GM23248 (cell line): Measurements from ENCODE around the gene DNPH1. TPM values are rescaled to one million over a fixed set of nuclear protein-coding genes. Genes with fewer than 3 reads are reported as not detected.

Experiments
- DNase-seq: peaks from one replicate; pipeline ENCODE4 v3.0.0-alpha.2; 2015
- H2AFZ ChIP-seq: fragments of 200-600 bp; sonication (generic); 2 replicates; pipeline ENCODE4 v1.6.1; 2016; ENCODE audit warnings: antibody characterized with exemption
- H3F3A ChIP-seq: fragments of 200-600 bp; sonication (generic); 2 replicates; pipeline ENCODE4 v1.6.1; 2016; ENCODE audit warnings: mild to moderate bottlenecking, antibody characterized with exemption, mixed run types; ENCODE audit not compliant: insufficient read depth
- H3K27ac ChIP-seq: fragments of 200-600 bp; sonication (generic); 2 replicates; pipeline ENCODE4 v1.5.1; 2016; ENCODE audit warnings: mild to moderate bottlenecking
- H3K27me3 ChIP-seq: fragments of 200-600 bp; sonication (generic); replicated peaks from 2 replicates; pipeline ENCODE4 v1.6.1; 2016; ENCODE audit warnings: mild to moderate bottlenecking; ENCODE audit not compliant: insufficient read depth
- H3K36me3 ChIP-seq: fragments of 200-600 bp; sonication (generic); 2 replicates; pipeline ENCODE4 v1.6.1; 2016; ENCODE audit warnings: low read depth, mild to moderate bottlenecking
- H3K4me1 ChIP-seq: fragments of 200-600 bp; sonication (generic); 2 replicates; pipeline ENCODE4 v1.6.1; 2016; ENCODE audit warnings: mild to moderate bottlenecking; ENCODE audit not compliant: insufficient read depth
- H3K4me2 ChIP-seq: fragments of 200-600 bp; sonication (generic); one replicate; pipeline ENCODE4 v1.6.1; 2016; ENCODE audit warnings: mild to moderate bottlenecking; ENCODE audit not compliant: unreplicated experiment
- H3K4me3 ChIP-seq: fragments of 200-600 bp; sonication (generic); 2 replicates; pipeline ENCODE4 v1.5.1; 2016; ENCODE audit warnings: mild to moderate bottlenecking
- H3K79me2 ChIP-seq: fragments of 200-600 bp; sonication (generic); 2 replicates; pipeline ENCODE4 v1.6.1; 2016; ENCODE audit warnings: mild to moderate bottlenecking; ENCODE audit not compliant: insufficient read depth
- H3K9ac ChIP-seq: fragments of 200-600 bp; sonication (generic); 2 replicates; pipeline ENCODE4 v1.6.1; 2016; ENCODE audit warnings: mild to moderate bottlenecking
- H3K9me2 ChIP-seq: fragments of 200-600 bp; sonication (generic); 2 replicates; pipeline ENCODE4 v1.6.1; 2016; ENCODE audit warnings: mixed run types, mild to moderate bottlenecking, moderate library complexity; ENCODE audit not compliant: insufficient read depth
- H3K9me3 ChIP-seq: fragments of 200-600 bp; sonication (generic); one replicate; pipeline ENCODE4 v1.6.1; 2017; ENCODE audit warnings: low read depth
- H4K20me1 ChIP-seq: fragments of 200-600 bp; sonication (generic); 2 replicates; pipeline ENCODE4 v1.6.0; 2016; ENCODE audit not compliant: insufficient read depth
- EZH2 ChIP-seq: fragments of 200-600 bp; sonication (generic); IDR thresholded peaks from 2 replicates; pipeline ENCODE4 v1.6.1; 2018; ENCODE audit warnings: antibody characterized with exemption, mild to moderate bottlenecking; ENCODE audit not compliant: insufficient read depth, poor library complexity, severe bottlenecking
- EZH2phosphoT487 ChIP-seq: fragments of 200-600 bp; sonication (generic); IDR thresholded peaks from 2 replicates; pipeline ENCODE4 v1.6.1; 2018; ENCODE audit warnings: antibody characterized with exemption, moderate library complexity, mild to moderate bottlenecking, low read depth; ENCODE audit not compliant: insufficient read depth
- WGBS, 2 experiments: methylation state at CpG; one replicate each; pipeline ENCODE4 v1.1.6; 2015 to 2017; ENCODE audit warnings: low lambda C conversion rate in 2 of 2, low coverage in 1 of 2; ENCODE audit errors: missing lambda C conversion rate in 2 of 2; 5-methylcytosine and 5-hydroxymethylcytosine counted together
- in situ Hi-C: fragments of 300-500 bp; cut with MboI; formaldehyde crosslinking; loops from 2 replicates; pipeline ENCODE4 v1.15.0; 2020
- polyA plus RNA-seq: library from polyadenylated mRNA; unstranded; fragments of >200 nt; fragmentation: Nextera tagmentation; extraction: Ambion mirVana; gene quantifications from 2 replicates; pipeline ENCODE4 v1.2.1, GENCODE V29; 2016
- total RNA-seq: library from RNA; depleted of rRNA; stranded (reverse); fragments of >200 nt; shearing (Covaris generic); gene quantifications from 2 replicates; pipeline ENCODE4 v1.2.3, GENCODE V29; 2014

The DNPH1 gene
- total and polyA plus RNA-seq, 2 experiments from 2014 or later: 93.6 to 94.8 TPM

GRCh38 chr6:43243664-43244321 lies 14.5 kb upstream of the DNPH1 start:
- no peaks in the 10 kb centered on the region for H3K9me3 ChIP-seq
- in situ Hi-C loops: no loop called here
- TF ChIP-seq EZH2 (peak; percentile 44), EZH2phosphoT487 (0 out of 2 replicates have a peak, but pooled peaks have one; percentile 45)
- H3K4me1 ChIP-seq: no peaks in the 10 kb centered on the region
- H3K27ac ChIP-seq: no peak overlapping the region
- H3K9ac ChIP-seq: no peak overlapping the region
- H4K20me1 ChIP-seq: no peaks in the 10 kb centered on the region
- no peak overlapping the region for H3K4me2 ChIP-seq
- no peaks in the 10 kb centered on the region for H3F3A ChIP-seq
- no peaks in the 10 kb centered on the region for H3K36me3 ChIP-seq
- no peaks in the 10 kb centered on the region for H3K79me2 ChIP-seq
- no peaks in the 10 kb centered on the region for H3K9me2 ChIP-seq
- H3K4me3 ChIP-seq: no peak overlapping the region
- WGBS, 2 experiments: 12 to 15% methylated on average over 4 to 29 of the region's 37 CpGs
- no peak for DNase-seq
- no peak overlapping the region for H2AFZ ChIP-seq
- H3K27me3 ChIP-seq: peaks cover 69% of the 10 kb centered on the region

DNA sequence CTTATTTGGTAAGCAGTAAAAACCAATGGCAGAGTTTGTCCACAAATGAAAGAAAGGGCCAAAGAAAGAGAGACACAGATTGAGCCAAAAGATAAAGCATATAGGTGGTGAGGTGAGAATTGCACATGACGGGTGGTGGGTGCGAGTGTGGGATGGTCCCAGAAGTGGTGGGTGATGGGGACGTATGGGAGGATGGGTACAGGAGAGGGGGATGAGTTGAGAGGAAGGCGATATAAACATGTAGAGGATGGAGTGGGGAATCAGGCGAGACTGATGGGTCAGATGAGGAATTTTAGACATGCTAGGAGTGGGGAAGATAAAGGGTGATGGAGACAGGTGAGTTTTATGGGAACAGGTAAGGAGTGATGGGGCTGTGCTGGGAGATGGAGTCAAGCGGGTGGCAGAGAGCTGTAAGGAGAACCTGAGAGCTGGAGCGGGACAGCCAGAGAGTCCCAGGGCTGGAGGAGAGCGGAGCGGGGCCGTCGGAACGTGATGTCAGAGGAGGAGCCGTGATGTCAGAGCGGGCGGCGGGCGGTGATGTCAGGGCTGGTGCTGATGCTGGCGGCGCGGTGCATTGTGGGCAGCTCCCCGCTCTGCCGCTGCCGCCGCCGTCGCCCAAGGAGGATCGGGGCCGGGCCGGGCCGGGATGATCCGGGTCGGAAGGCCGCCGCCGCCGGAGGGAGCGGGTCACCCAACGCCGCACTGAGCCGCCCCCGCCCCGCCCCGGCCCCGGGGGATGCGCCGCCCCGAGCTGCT lies 13.8 kb upstream of the DNPH1 start, which contains the start of gene TTBK1:
Gene TTBK1, plus strand, starts transcription at position 574 of the 756 bp plus-strand sequence. CDS start 3,180 bp downstream, outside the sequence.
- Histone ChIP-seq H3K9ac (no peak within 1 kb of the TSS), H3K27me3 (peaks cover 62% of the 10 kb centered on the region), H3K9me2 (no peaks in the 10 kb centered on the region), H3K79me2 (no peaks in the 10 kb centered on the region), H3K4me1 (no peaks in the 10 kb centered on the region), H3K9me3 (no peaks in the 10 kb centered on the region), H4K20me1 (no peaks in the 10 kb centered on the region), H3K27ac (no peak within 1 kb of the TSS), H3K4me2 (no peak within 1 kb of the TSS), H3K4me3 (no peak within 1 kb of the TSS), H2AFZ (no peak within 1 kb of the TSS), H3K36me3 (no peaks in the 10 kb centered on the region), H3F3A (no peaks in the 10 kb centered on the region)
- TF ChIP-seq EZH2: peak; percentile 49
- TF ChIP-seq EZH2phosphoT487: 0 out of 2 replicates have a peak, but pooled peaks have one; percentile 30
- 14 to 26% methylated on average over 16 to 32 of the region's 47 CpGs for WGBS, 2 experiments
- in situ Hi-C loops: no loop called here
- DNase-seq: peak; percentile 26

DNA sequence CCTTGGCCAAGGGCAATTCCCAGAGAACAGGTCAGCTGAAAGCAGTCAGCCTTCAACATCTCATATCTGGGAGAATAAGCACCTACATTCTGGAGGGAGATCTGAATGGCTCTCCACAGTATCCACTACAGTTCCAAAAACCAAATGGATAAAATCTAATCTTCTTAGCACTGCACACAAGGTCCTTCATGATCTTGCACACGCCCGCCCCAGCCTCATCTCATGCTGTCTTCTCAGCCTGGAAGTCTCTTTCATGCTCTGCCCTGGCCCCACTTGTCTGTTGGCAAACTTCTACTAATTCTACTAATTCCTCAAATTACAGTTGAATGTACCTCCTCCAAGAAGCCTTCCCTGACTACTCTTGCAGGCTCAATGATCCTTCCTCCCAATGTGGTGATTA lies 12.2 kb upstream of the DNPH1 start:
- H3K4me3 ChIP-seq: no peak overlapping the region
- H3K4me1 ChIP-seq: no peaks in the 10 kb centered on the region
- H3K27ac ChIP-seq: no peak overlapping the region
- 32 to 34% methylated on average over 2 of the region's 2 CpGs for WGBS, 2 experiments
- in situ Hi-C loops: no loop called here
- no peaks in the 10 kb centered on the region for H3K79me2 ChIP-seq
- no peaks in the 10 kb centered on the region for H3K9me2 ChIP-seq
- H3K4me2 ChIP-seq: no peak overlapping the region
- no peak overlapping the region for H2AFZ ChIP-seq
- H4K20me1 ChIP-seq: no peaks in the 10 kb centered on the region
- TF ChIP-seq EZH2phosphoT487 (no peak), EZH2 (no peak)
- H3K27me3 ChIP-seq: peaks cover 63% of the 10 kb centered on the region
- no peak for DNase-seq
- H3K9ac ChIP-seq: no peak overlapping the region
- no peaks in the 10 kb centered on the region for H3K36me3 ChIP-seq
- H3F3A ChIP-seq: no peaks in the 10 kb centered on the region
- H3K9me3 ChIP-seq: no peaks in the 10 kb centered on the region

DNA sequence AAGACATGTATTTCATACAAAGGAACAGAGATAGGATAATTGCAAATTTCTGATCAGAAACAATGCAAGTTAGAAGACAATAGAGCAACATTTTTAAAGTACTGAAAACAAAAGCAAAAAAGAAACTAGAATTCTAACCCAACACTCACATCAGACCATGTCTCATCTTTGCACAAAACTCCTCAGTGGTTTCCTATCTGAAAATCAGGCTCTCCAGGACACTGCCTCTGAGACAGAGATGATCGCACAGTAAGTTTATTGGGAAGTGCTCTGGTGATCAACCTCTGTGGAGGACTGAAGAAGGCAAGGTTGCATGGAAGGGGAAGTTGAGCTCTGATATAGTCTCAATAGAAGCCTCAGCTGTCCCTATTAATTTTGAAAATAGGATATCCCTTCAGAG lies 11.7 kb upstream of the DNPH1 start:
- 94 to 95% methylated on average over 1 of the region's 1 CpG for WGBS, 2 experiments
- no peaks in the 10 kb centered on the region for H3K4me1 ChIP-seq
- H3K9me3 ChIP-seq: no peaks in the 10 kb centered on the region
- H3K9me2 ChIP-seq: no peaks in the 10 kb centered on the region
- H3K36me3 ChIP-seq: no peaks in the 10 kb centered on the region
- no peaks in the 10 kb centered on the region for H3K79me2 ChIP-seq
- H3K4me3 ChIP-seq: no peak overlapping the region
- peaks cover 61% of the 10 kb centered on the region for H3K27me3 ChIP-seq
- H3K27ac ChIP-seq: no peak overlapping the region
- H2AFZ ChIP-seq: no peak overlapping the region
- no peak for DNase-seq
- H3K9ac ChIP-seq: no peak overlapping the region
- H3K4me2 ChIP-seq: no peak overlapping the region
- TF ChIP-seq EZH2phosphoT487 (no peak), EZH2 (no peak)
- in situ Hi-C loops: no loop called here
- no peaks in the 10 kb centered on the region for H3F3A ChIP-seq
- H4K20me1 ChIP-seq: no peaks in the 10 kb centered on the region
